Mesenchymal stem cell (in vitro differentiated cells and primary cell): ENCODE data around the gene GLYATL1.

Experiments
- DNase-seq: peaks from one replicate; pipeline ENCODE4 v3.0.0-alpha.2; 2013
- H2AFZ ChIP-seq: one replicate; pipeline ENCODE4 v1.6.1; 2013; ENCODE audit warnings: low read depth, mild to moderate bottlenecking, control low read depth, inconsistent platforms, low read length, moderate library complexity
- H2AK5ac ChIP-seq: 2 replicates; pipeline ENCODE4 v1.6.1; 2013; ENCODE audit warnings: low read length, moderate library complexity, mild to moderate bottlenecking, inconsistent platforms; ENCODE audit not compliant: severe bottlenecking
- H2BK120ac ChIP-seq: one replicate; pipeline ENCODE4 v1.6.1; 2013; ENCODE audit warnings: low read depth, mild to moderate bottlenecking, inconsistent platforms, low read length, moderate library complexity
- H2BK12ac ChIP-seq, 2 experiments: one replicate each; pipeline ENCODE4 v1.6.1; 2013; ENCODE audit warnings: inconsistent platforms in 2 of 2, low read length in 2 of 2, mild to moderate bottlenecking in 2 of 2, moderate library complexity in 2 of 2, control low read depth in 1 of 2
- H2BK15ac ChIP-seq: one replicate; pipeline ENCODE4 v1.6.1; 2013; ENCODE audit warnings: mild to moderate bottlenecking, low read depth, inconsistent platforms; ENCODE audit not compliant: poor library complexity, severe bottlenecking
- H2BK5ac ChIP-seq: 2 replicates; pipeline ENCODE4 v1.6.1; 2013; ENCODE audit warnings: low read depth, mild to moderate bottlenecking, low read length, control low read depth, inconsistent platforms; ENCODE audit not compliant: poor library complexity, severe bottlenecking
- H3K14ac ChIP-seq, 2 experiments: one replicate each; pipeline ENCODE4 v1.6.1; 2013; ENCODE audit warnings: inconsistent platforms in 2 of 2, low read length in 2 of 2, control low read depth in 1 of 2, mild to moderate bottlenecking in 1 of 2, moderate library complexity in 1 of 2
- H3K18ac ChIP-seq, 2 experiments: one replicate each; pipeline ENCODE4 v1.6.1; 2013; ENCODE audit warnings: inconsistent platforms in 2 of 2, low read length in 2 of 2, control low read depth in 1 of 2, low read depth in 1 of 2, mild to moderate bottlenecking in 1 of 2
- H3K23ac ChIP-seq, 2 experiments: one replicate each; pipeline ENCODE4 v1.6.1; 2013; ENCODE audit warnings: inconsistent platforms in 2 of 2, low read length in 2 of 2, mild to moderate bottlenecking in 2 of 2, moderate library complexity in 2 of 2, control low read depth in 1 of 2
- H3K27ac ChIP-seq: 2 replicates; pipeline ENCODE4 v1.5.1; 2013; ENCODE audit warnings: mild to moderate bottlenecking, moderate library complexity, low read length, control low read depth, inconsistent platforms; ENCODE audit not compliant: poor library complexity, severe bottlenecking
- H3K27me3 ChIP-seq, 2 experiments: 2 replicates each; pipeline versions ENCODE4 v1.6.1 to v1.7.0; 2013; ENCODE audit warnings: low read length in 2 of 2, mild to moderate bottlenecking in 2 of 2, moderate library complexity in 2 of 2, control low read depth in 1 of 2, inconsistent platforms in 1 of 2; ENCODE audit not compliant: control insufficient read depth in 1 of 2, insufficient read depth in 1 of 2
- H3K36me3 ChIP-seq, 2 experiments: 2 replicates each; pipeline versions ENCODE4 v1.6.1 to v1.7.0; 2013; ENCODE audit warnings: low read length in 2 of 2, control low read depth in 1 of 2, inconsistent platforms in 1 of 2, low read depth in 1 of 2, mild to moderate bottlenecking in 1 of 2; ENCODE audit not compliant: insufficient read depth in 2 of 2, control insufficient read depth in 1 of 2
- H3K4ac ChIP-seq, 2 experiments: one replicate each; pipeline ENCODE4 v1.6.1; 2013; ENCODE audit warnings: inconsistent platforms in 2 of 2, low read length in 2 of 2, mild to moderate bottlenecking in 2 of 2, moderate library complexity in 2 of 2, control low read depth in 1 of 2, low read depth in 1 of 2
- H3K4me1 ChIP-seq: 2 replicates; pipeline ENCODE4 v1.6.1; 2013; ENCODE audit warnings: low read depth, low read length, control low read depth; ENCODE audit not compliant: control insufficient read depth, insufficient read depth
- H3K4me2 ChIP-seq: 2 replicates; pipeline ENCODE4 v1.6.1; 2013; ENCODE audit warnings: low read length, mild to moderate bottlenecking, inconsistent platforms; ENCODE audit not compliant: poor library complexity, severe bottlenecking
- H3K4me3 ChIP-seq, 2 experiments: 2 replicates each; pipeline versions ENCODE4 v1.5.1 to v1.7.0; 2013; ENCODE audit warnings: low read length in 2 of 2, mild to moderate bottlenecking in 2 of 2, control low read depth in 1 of 2, low read depth in 1 of 2; ENCODE audit not compliant: insufficient read depth in 1 of 2
- H3K79me1 ChIP-seq: replicated peaks from 2 replicates; pipeline ENCODE4 v1.6.1; 2013; ENCODE audit warnings: mild to moderate bottlenecking, control low read depth, low read length, inconsistent platforms; ENCODE audit not compliant: poor library complexity, severe bottlenecking
- H3K9ac ChIP-seq: 2 replicates; pipeline ENCODE4 v1.7.0; 2013; ENCODE audit warnings: mild to moderate bottlenecking, low read length, moderate library complexity
- H3K9me3 ChIP-seq: 2 replicates; pipeline ENCODE4 v1.7.0; 2013; ENCODE audit warnings: mild to moderate bottlenecking, low read length; ENCODE audit not compliant: control insufficient read depth
- H4K8ac ChIP-seq: one replicate; pipeline ENCODE4 v1.6.1; 2013; ENCODE audit warnings: inconsistent platforms, mild to moderate bottlenecking, low read length, moderate library complexity
- H4K91ac ChIP-seq: one replicate; pipeline ENCODE4 v1.6.1; 2013; ENCODE audit warnings: mild to moderate bottlenecking, low read length, inconsistent platforms
- WGBS: methylation state at CpG from one replicate; pipeline ENCODE4 v1.1.7; 2013; ENCODE audit warnings: mixed read lengths; 5-methylcytosine and 5-hydroxymethylcytosine counted together

GLYATL1 gene

DNA sequence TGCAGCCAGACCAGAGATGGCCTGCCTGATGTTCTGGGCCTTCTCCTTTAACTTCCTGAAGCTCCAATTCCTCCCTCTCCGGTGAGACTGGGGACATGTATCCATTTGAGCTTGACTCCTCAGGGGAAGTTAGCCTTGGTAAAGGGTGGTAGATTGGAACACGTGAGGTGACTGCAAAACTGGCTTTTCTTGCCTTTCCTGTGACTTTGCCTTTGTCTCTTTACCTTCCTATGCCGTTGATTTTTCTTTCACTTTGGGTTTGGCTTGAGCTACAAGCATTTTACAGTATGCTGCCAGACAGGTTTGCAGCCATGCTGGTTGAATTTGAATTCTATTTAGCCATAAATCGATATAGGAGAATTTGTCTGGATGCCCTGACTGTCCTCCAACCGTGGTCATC, 16.8 kb upstream of the GLYATL1 start:
- Histone ChIP-seq H4K8ac (no peak overlapping the region), H3K4ac (no peak overlapping the region), H2BK120ac (no peak overlapping the region), H3K18ac (no peak overlapping the region), H2BK5ac (no peak overlapping the region), H3K4me1 (peaks cover 6% of the 10 kb centered on the region), H3K4me2 (no peak overlapping the region), H3K23ac (no peak overlapping the region), H2BK12ac (no peak overlapping the region), H3K79me1 (no peaks in the 10 kb centered on the region), H3K4me3 (no peak overlapping the region), H3K9ac (no peak overlapping the region), H4K91ac (no peak overlapping the region), H3K27ac (no peak overlapping the region), H2AFZ (no peak overlapping the region), H3K27me3 (no peaks in the 10 kb centered on the region), H3K9me3 (peaks cover under 1% of the 10 kb centered on the region), H3K36me3 (no peaks in the 10 kb centered on the region), H3K14ac (no peak overlapping the region), H2BK15ac (no peak overlapping the region), H2AK5ac (no peak overlapping the region)
- WGBS: 47% methylated on average over 5 of the region's 5 CpGs
- no peak for DNase-seq

DNA sequence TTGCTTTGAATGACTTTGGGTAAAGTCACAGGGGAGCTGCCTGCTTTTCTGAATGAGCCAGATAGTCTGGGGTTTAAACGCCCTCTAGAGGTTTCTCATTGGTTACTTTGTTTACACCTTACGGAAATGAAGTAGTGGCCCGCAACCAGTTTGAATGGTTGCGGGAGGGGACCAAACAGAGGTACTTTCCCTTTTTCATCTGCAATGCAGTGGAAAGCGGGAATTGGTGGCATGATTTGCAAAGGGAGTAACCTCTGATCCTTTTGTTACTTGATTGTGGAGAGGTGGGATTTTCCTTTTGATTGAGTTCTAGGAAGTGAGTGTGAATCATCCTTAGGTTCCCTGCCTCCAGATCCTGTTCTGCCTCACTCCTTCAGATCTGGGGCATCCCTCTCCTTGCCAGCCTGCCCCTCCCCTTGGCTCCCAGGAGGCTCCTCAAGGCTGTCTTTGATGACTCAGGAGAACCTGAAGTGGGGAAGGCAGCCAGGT, 15.9 kb upstream of the GLYATL1 start:
- H4K91ac ChIP-seq: no peak overlapping the region
- H2AK5ac ChIP-seq: no peak overlapping the region
- no peak overlapping the region for H2BK120ac ChIP-seq

GRCh38 chr11:58924230-58924629, 15.1 kb upstream of the GLYATL1 start:
- WGBS: 56% methylated on average over 4 of the region's 4 CpGs

More for the DNA sequence above, 15.9 kb upstream of the GLYATL1 start:
- peak overlapping the region; percentile 33 for H3K9ac ChIP-seq
- no peak overlapping the region for H2BK5ac ChIP-seq
- H3K4ac ChIP-seq: no peak overlapping the region
- H3K18ac ChIP-seq: no peak overlapping the region
- DNase-seq: peak; percentile 40
- 0% methylated on average over 4 of the region's 5 CpGs for WGBS
- no peak overlapping the region for H2AFZ ChIP-seq
- H3K4me3 ChIP-seq: peak overlapping the region in 1 of 2 experiments; percentile 38
- H3K27me3 ChIP-seq: no peaks in the 10 kb centered on the region
- H3K4me2 ChIP-seq: peak overlapping the region; percentile 66
- H4K8ac ChIP-seq: no peak overlapping the region
- peaks cover 9% of the 10 kb centered on the region for H3K4me1 ChIP-seq
- no peaks in the 10 kb centered on the region for H3K36me3 ChIP-seq
- H3K27ac ChIP-seq: no peak overlapping the region
- H2BK12ac ChIP-seq: no peak overlapping the region
- H3K79me1 ChIP-seq: no peaks in the 10 kb centered on the region
- no peaks in the 10 kb centered on the region for H3K9me3 ChIP-seq
- H3K23ac ChIP-seq: no peak overlapping the region
- no peak overlapping the region for H3K14ac ChIP-seq
- H2BK15ac ChIP-seq: no peak overlapping the region

GRCh38 chr11:58926251-58926650, 13.0 kb upstream of the GLYATL1 start:
- Histone ChIP-seq H3K9me3 (no peaks in the 10 kb centered on the region), H2AK5ac (no peak overlapping the region), H4K8ac (no peak overlapping the region)

More at GRCh38 chr11:58924230-58924629, 15.1 kb upstream of the GLYATL1 start:
- H3K4me3 ChIP-seq: no peak overlapping the region
- H2BK5ac ChIP-seq: no peak overlapping the region
- no peaks in the 10 kb centered on the region for H3K9me3 ChIP-seq
- no peaks in the 10 kb centered on the region for H3K79me1 ChIP-seq
- no peak overlapping the region for H2BK15ac ChIP-seq
- H3K14ac ChIP-seq: no peak overlapping the region
- no peak overlapping the region for H2AK5ac ChIP-seq
- no peak overlapping the region for H4K8ac ChIP-seq
- H3K36me3 ChIP-seq: no peaks in the 10 kb centered on the region
- no peak overlapping the region for H3K4ac ChIP-seq
- H3K27me3 ChIP-seq: no peaks in the 10 kb centered on the region
- no peak overlapping the region for H2AFZ ChIP-seq
- H2BK120ac ChIP-seq: no peak overlapping the region
- no peak for DNase-seq
- no peak overlapping the region for H3K4me2 ChIP-seq
- H2BK12ac ChIP-seq: no peak overlapping the region
- H3K18ac ChIP-seq: no peak overlapping the region
- peaks cover 10% of the 10 kb centered on the region for H3K4me1 ChIP-seq
- no peak overlapping the region for H3K9ac ChIP-seq
- no peak overlapping the region for H3K23ac ChIP-seq
- no peak overlapping the region for H4K91ac ChIP-seq
- no peak overlapping the region for H3K27ac ChIP-seq

More at GRCh38 chr11:58926251-58926650, 13.0 kb upstream of the GLYATL1 start:
- Histone ChIP-seq H3K79me1 (no peaks in the 10 kb centered on the region), H3K14ac (no peak overlapping the region), H3K27ac (no peak overlapping the region), H3K4me3 (no peak overlapping the region), H2AFZ (no peak overlapping the region), H3K36me3 (no peaks in the 10 kb centered on the region), H3K27me3 (no peaks in the 10 kb centered on the region), H2BK5ac (no peak overlapping the region), H3K9ac (no peak overlapping the region), H2BK15ac (no peak overlapping the region), H3K4ac (no peak overlapping the region), H3K18ac (no peak overlapping the region), H3K4me1 (peaks cover 10% of the 10 kb centered on the region), H3K23ac (no peak overlapping the region), H2BK120ac (no peak overlapping the region), H2BK12ac (no peak overlapping the region), H3K4me2 (no peak overlapping the region), H4K91ac (no peak overlapping the region)
- peak; percentile 20 for DNase-seq
- 16% methylated on average over 5 of the region's 5 CpGs for WGBS
